Ishikawa (cell line): ENCODE data around the gene INTS13.

Source experiments
- CEBPB ChIP-seq: IDR thresholded peaks from 2 replicates; pipeline ENCODE4 v1.6.1; 2012
- CREB1 ChIP-seq: IDR thresholded peaks from 2 replicates; pipeline ENCODE4 v1.6.1; 2012; ENCODE audit warnings: low read depth
- EP300 ChIP-seq: IDR thresholded peaks from 2 replicates; pipeline ENCODE4 v1.6.1; 2012; ENCODE audit warnings: borderline replicate concordance
- RAD21 ChIP-seq: IDR thresholded peaks from 2 replicates; pipeline ENCODE4 v1.6.1; 2012; ENCODE audit warnings: low read depth
- TAF1 ChIP-seq: IDR thresholded peaks from 2 replicates; pipeline ENCODE4 v1.6.1; 2012; ENCODE audit warnings: low read depth, mild to moderate bottlenecking
- TCF12 ChIP-seq: IDR thresholded peaks from 2 replicates; pipeline ENCODE4 v1.6.1; 2012; ENCODE audit warnings: low read depth
- YY1 ChIP-seq: IDR thresholded peaks from 2 replicates; pipeline ENCODE4 v1.6.1; 2012; ENCODE audit warnings: low read depth
- TF ChIP-seq, protein P1 (sequence below): IDR thresholded peaks from 2 replicates; pipeline ENCODE4 v1.6.1; 2012; ENCODE audit warnings: low read depth, mild to moderate bottlenecking
- TF ChIP-seq, protein P2 (sequence below): IDR thresholded peaks from 2 replicates; pipeline ENCODE4 v1.6.1; 2012

DNA sequence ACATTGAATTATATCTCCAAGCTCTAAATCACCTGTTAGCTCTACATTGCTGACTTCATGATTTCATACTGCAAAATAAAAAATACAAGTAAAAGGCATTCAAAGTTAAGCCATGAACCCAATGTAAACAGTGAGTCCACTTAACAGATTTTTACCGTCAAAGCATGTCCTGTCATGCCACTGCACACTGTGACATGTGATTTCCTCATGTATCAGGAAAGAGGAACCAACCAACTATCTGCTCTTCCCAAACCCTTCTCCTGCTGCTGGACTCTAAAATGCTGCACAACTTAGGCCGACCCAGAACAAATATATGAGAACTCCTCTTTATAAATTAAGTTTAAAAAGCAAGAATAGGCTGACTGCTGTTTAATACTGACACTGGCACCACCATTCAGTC lies 38.9 kb upstream of the INTS13 start:
- TF ChIP-seq EP300 (no peak), RAD21 (no peak), CREB1 (no peak), TAF1 (no peak), TCF12 (no peak), CEBPB (no peak), YY1 (no peak)
- TF ChIP-seq, protein P1, sequence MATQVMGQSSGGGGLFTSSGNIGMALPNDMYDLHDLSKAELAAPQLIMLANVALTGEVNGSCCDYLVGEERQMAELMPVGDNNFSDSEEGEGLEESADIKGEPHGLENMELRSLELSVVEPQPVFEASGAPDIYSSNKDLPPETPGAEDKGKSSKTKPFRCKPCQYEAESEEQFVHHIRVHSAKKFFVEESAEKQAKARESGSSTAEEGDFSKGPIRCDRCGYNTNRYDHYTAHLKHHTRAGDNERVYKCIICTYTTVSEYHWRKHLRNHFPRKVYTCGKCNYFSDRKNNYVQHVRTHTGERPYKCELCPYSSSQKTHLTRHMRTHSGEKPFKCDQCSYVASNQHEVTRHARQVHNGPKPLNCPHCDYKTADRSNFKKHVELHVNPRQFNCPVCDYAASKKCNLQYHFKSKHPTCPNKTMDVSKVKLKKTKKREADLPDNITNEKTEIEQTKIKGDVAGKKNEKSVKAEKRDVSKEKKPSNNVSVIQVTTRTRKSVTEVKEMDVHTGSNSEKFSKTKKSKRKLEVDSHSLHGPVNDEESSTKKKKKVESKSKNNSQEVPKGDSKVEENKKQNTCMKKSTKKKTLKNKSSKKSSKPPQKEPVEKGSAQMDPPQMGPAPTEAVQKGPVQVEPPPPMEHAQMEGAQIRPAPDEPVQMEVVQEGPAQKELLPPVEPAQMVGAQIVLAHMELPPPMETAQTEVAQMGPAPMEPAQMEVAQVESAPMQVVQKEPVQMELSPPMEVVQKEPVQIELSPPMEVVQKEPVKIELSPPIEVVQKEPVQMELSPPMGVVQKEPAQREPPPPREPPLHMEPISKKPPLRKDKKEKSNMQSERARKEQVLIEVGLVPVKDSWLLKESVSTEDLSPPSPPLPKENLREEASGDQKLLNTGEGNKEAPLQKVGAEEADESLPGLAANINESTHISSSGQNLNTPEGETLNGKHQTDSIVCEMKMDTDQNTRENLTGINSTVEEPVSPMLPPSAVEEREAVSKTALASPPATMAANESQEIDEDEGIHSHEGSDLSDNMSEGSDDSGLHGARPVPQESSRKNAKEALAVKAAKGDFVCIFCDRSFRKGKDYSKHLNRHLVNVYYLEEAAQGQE: no peak
- TF ChIP-seq, protein P2, sequence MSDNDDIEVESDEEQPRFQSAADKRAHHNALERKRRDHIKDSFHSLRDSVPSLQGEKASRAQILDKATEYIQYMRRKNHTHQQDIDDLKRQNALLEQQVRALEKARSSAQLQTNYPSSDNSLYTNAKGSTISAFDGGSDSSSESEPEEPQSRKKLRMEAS: no peak
